HepG2 (cell line): ENCODE data around the gene DNM1L. TPM values are rescaled to one million over a fixed set of nuclear protein-coding genes. Genes with fewer than 3 reads are reported as not detected.

Source experiments
- ATAC-seq: fragments of 200-7000 bp; cut with Tn5 transposase; 3 replicates; pipeline ENCODE4 v1.9.1; 2020; ENCODE audit warnings: mild to moderate bottlenecking, moderate library complexity
- BruUV-seq: library from RNA; stranded (reverse); fragments of 400-500 nt; replicated peaks from 2 replicates; lab custom pipeline; 2021; lab: Mats Ljungman, UMichigan
- CTCF ChIA-PET: fragments of 300-600 bp; formaldehyde crosslinking; extraction: SDS; loops from one replicate; lab custom pipeline; 2021; ENCODE audit warnings: low total read pairs, inconsistent platforms, low intra/inter-chr PET ratio; lab: Yijun Ruan, JAX
- POLR2A ChIA-PET: fragments of 350-600 bp; sonication (Branson Sonifier 250); formaldehyde crosslinking; loops from one replicate; lab custom pipeline; 2020; ENCODE audit warnings: antibody characterized with exemption, inconsistent platforms; lab: Yijun Ruan, JAX
- DNase-seq: peaks from one replicate; pipeline ENCODE4 v3.0.0-alpha.2; 2015; ENCODE audit warnings: low spot score
- FAIRE-seq: peaks from 3 replicates; lab custom pipeline; 2011; peaks lifted over from hg19 to GRCh38; lab: Jason Lieb, UNC
- H2AFZ ChIP-seq: one replicate; pipeline ENCODE4 v1.6.1; 2011; ENCODE audit warnings: low read length, inconsistent platforms
- H3K27ac ChIP-seq: fragments of 300-600 bp; 3 replicates; pipeline ENCODE4 v1.8.0; 2011; ENCODE audit warnings: mixed run types, mild to moderate bottlenecking, mixed read lengths, low read length, inconsistent platforms; ENCODE audit not compliant: insufficient read depth; ENCODE audit errors: extremely low read length
- H3K27me3 ChIP-seq, 2 experiments: fragments of 200-600 bp in 1 of 2; 2 replicates in 1 of 2; 3 replicates in 1 of 2; pipeline versions ENCODE4 v1.6.0 to v1.8.0; 2011; ENCODE audit warnings: low read length in 2 of 2, mild to moderate bottlenecking in 2 of 2, moderate library complexity in 2 of 2, inconsistent platforms in 1 of 2; ENCODE audit not compliant: insufficient read depth in 2 of 2, control insufficient read depth in 1 of 2
- H3K36me3 ChIP-seq, 2 experiments: fragments of 200-600 bp in 1 of 2; replicated peaks in 1 of 2; 2 replicates in 1 of 2; 3 replicates in 1 of 2; pipeline versions ENCODE4 v1.5.1 to v1.8.0; 2011; ENCODE audit warnings: low read length in 2 of 2, inconsistent platforms in 1 of 2; ENCODE audit not compliant: insufficient read depth in 2 of 2, control insufficient read depth in 1 of 2
- H3K4me1 ChIP-seq: 2 replicates; pipeline ENCODE4 v1.5.1; 2012; ENCODE audit warnings: low read length, inconsistent platforms; ENCODE audit not compliant: insufficient read depth
- H3K4me2 ChIP-seq: 2 replicates; pipeline ENCODE4 v1.6.0; 2011; ENCODE audit warnings: low read depth, low read length, inconsistent platforms
- H3K4me3 ChIP-seq, 3 experiments: fragments of 200-600 bp in 1 of 3; sonication (generic), shearing (Covaris generic) in 1 of 3; replicated peaks in 1 of 3; 2 replicates each; pipeline ENCODE4 v1.5.1; 2011 to 2016; ENCODE audit warnings: low read length in 3 of 3, inconsistent platforms in 2 of 3, low read depth in 2 of 3, mild to moderate bottlenecking in 2 of 3, control low read depth in 1 of 3, mixed read lengths in 1 of 3; ENCODE audit not compliant: insufficient read depth in 1 of 3
- H3K79me2 ChIP-seq: one replicate; pipeline ENCODE4 v1.6.1; 2011; ENCODE audit warnings: low read length, inconsistent platforms; ENCODE audit not compliant: insufficient read depth
- H3K9ac ChIP-seq: 2 replicates; pipeline ENCODE4 v1.6.0; 2011; ENCODE audit warnings: mild to moderate bottlenecking, low read depth, low read length, inconsistent platforms; ENCODE audit not compliant: insufficient read depth
- H3K9me3 ChIP-seq: 2 replicates; pipeline ENCODE4 v1.5.1; 2012; ENCODE audit warnings: mild to moderate bottlenecking, low read length
- H4K20me1 ChIP-seq: 2 replicates; pipeline ENCODE4 v1.6.0; 2011; ENCODE audit warnings: inconsistent platforms, mild to moderate bottlenecking, low read length, moderate library complexity; ENCODE audit not compliant: insufficient read depth
- CEBPG ChIP-seq: IDR thresholded peaks from 2 replicates; pipeline ENCODE4 v1.6.1; 2016
- CENPT ChIP-seq: sonication (generic); formaldehyde crosslinking; IDR thresholded peaks from 2 replicates; pipeline ENCODE4 v1.8.0; 2022; ENCODE audit warnings: low read depth, mild to moderate bottlenecking, moderate library complexity, missing genetic modification reagents
- DZIP1 ChIP-seq: sonication (generic); formaldehyde crosslinking; IDR thresholded peaks from 2 replicates; pipeline ENCODE4 v1.5.0; 2020; ENCODE audit warnings: mild to moderate bottlenecking, missing genetic modification reagents
- HNF4A ChIP-seq: sonication (generic); formaldehyde crosslinking; IDR thresholded peaks from 2 replicates; pipeline ENCODE4 v1.4.0; 2020; ENCODE audit warnings: missing genetic modification reagents
- IRF2 ChIP-seq: IDR thresholded peaks from 2 replicates; pipeline ENCODE4 v1.6.1; 2018; ENCODE audit warnings: missing genetic modification reagents, missing compliant biosample characterization
- JUN ChIP-seq: sonication (generic); formaldehyde crosslinking; IDR thresholded peaks from 2 replicates; pipeline ENCODE4 v1.4.0; 2020; ENCODE audit warnings: mild to moderate bottlenecking, missing genetic modification reagents
- KLF16 ChIP-seq, 2 experiments: sonication (generic) in 1 of 2; formaldehyde crosslinking in 1 of 2; IDR thresholded peaks; 2 replicates each; pipeline versions ENCODE4 v1.6.1 to v1.8.0; 2016 to 2023; ENCODE audit warnings: missing genetic modification reagents in 2 of 2, missing compliant biosample characterization in 1 of 2
- MAFK ChIP-seq, 2 experiments: IDR thresholded peaks in 1 of 2; conservative IDR thresholded peaks in 1 of 2; 2 replicates each; pipeline ENCODE4 v1.6.1; 2011; ENCODE audit warnings: improper control_type of control experiment in 2 of 2, low read length in 2 of 2
- MAX ChIP-seq: IDR thresholded peaks from 2 replicates; pipeline ENCODE4 v1.6.1; 2012; ENCODE audit warnings: inconsistent platforms
- POLR2A ChIP-seq, 2 experiments: IDR thresholded peaks; 2 replicates each; pipeline ENCODE4 v1.6.1; 2011; ENCODE audit warnings: low read depth in 2 of 2, low read length in 2 of 2, mild to moderate bottlenecking in 1 of 2, moderate library complexity in 1 of 2; ENCODE audit not compliant: insufficient read depth in 1 of 2
- STAT5B ChIP-seq: sonication (generic); formaldehyde crosslinking; IDR thresholded peaks from 2 replicates; pipeline ENCODE4 v1.4.0; 2020; ENCODE audit warnings: missing genetic modification reagents
- ZNF101 ChIP-seq: sonication (generic); formaldehyde crosslinking; IDR thresholded peaks from 2 replicates; pipeline ENCODE4 v1.4.0; 2020; ENCODE audit warnings: mild to moderate bottlenecking, low read depth, missing genetic modification reagents, borderline replicate concordance
- WGBS: methylation state at CpG from one replicate; pipeline ENCODE4 v1.1.6; 2017; ENCODE audit warnings: low lambda C conversion rate; 5-methylcytosine and 5-hydroxymethylcytosine counted together
- in situ Hi-C: cut with HindIII; loops from 2 replicates; pipeline ENCODE4 v1.10.0; 2017; ENCODE audit warnings: low pct_unique_long_range_greater_than_20kb; ENCODE audit not compliant: extremely low pct_ligation_motif_present
- intact Hi-C: fragments of 100-400 bp; cut with micrococcal nuclease; formaldehyde crosslinking; loops from one replicate; pipeline ENCODE4 v1.10.0; 2022; ENCODE audit not compliant: unreplicated experiment
- polyA plus RNA-seq, 8 experiments: library from polyadenylated mRNA; depleted of rRNA in 3 of 8; stranded (reverse) in 7 of 8; unstranded in 1 of 8; fragments of >200 nt; fragmentation: Illumina TruSeq in 4 of 8; extraction: Trizol in 4 of 8; gene quantifications; 2 replicates each; pipeline versions ENCODE4 v1.2.1 to v1.2.3, GENCODE V29; 2011 to 2016; ENCODE audit warnings: low read depth in 4 of 8, missing spikeins in 1 of 8, mixed read lengths in 1 of 8; ENCODE audit not compliant: insufficient read depth in 1 of 8
- total RNA-seq, 5 experiments: library from RNA; depleted of rRNA; stranded (reverse); fragments of >200 nt; fragmentation: Illumina TruSeq; extraction: Trizol; gene quantifications; 2 replicates each; pipeline ENCODE4 v1.2.3, GENCODE V29; 2016; ENCODE audit warnings: low read depth in 1 of 5
- TF ChIP-seq, protein P1 (sequence below): sonication (generic); formaldehyde crosslinking; IDR thresholded peaks from 2 replicates; pipeline ENCODE4 v1.4.0; 2020; ENCODE audit warnings: missing genetic modification reagents
- TF ChIP-seq, protein P2 (sequence below): IDR thresholded peaks from 2 replicates; pipeline ENCODE4 v1.6.1; 2016; ENCODE audit warnings: mild to moderate bottlenecking, missing biosample characterization, missing genetic modification reagents
- TF ChIP-seq, protein P3 (sequence below): sonication (generic); formaldehyde crosslinking; IDR thresholded peaks from 2 replicates; pipeline ENCODE4 v1.4.0; 2020; ENCODE audit warnings: mild to moderate bottlenecking, missing genetic modification reagents

Gene DNM1L
- total and polyA plus RNA-seq, 2 of the 13 experiments (the other 11 are each of a cell fraction or from before 2014, with no cell fraction given), result 35.9 to 65.8 TPM

- H3K4me3 ChIP-seq, result no peak overlapping the region
- BruUV-seq, result TSS peak; percentile 40
- FAIRE-seq (no peak), ATAC-seq (no peak), DNase-seq (no peak)
- CTCF ChIA-PET, result no interaction called here
- no peak overlapping the region for H3K27ac ChIP-seq
- H3K9ac ChIP-seq, result no peak overlapping the region
- 85% methylated on average over 6 of the region's 6 CpGs for WGBS
- no peaks in the 10 kb centered on the region for H3K79me2 ChIP-seq
- no peak overlapping the region for H3K4me2 ChIP-seq
- POLR2A ChIA-PET, result no interaction called here
- H3K36me3 ChIP-seq, result peaks cover 6 to 26% of the 10 kb centered on the region in 2 experiments; a peak in 4 of 5 replicates
- in situ Hi-C loops (no loop called here), intact Hi-C loops (loop anchor here (2.0 kb wide), 1 partner anchor 45 kb away; no protein-coding TSS in a partner anchor)
- H3K27me3 ChIP-seq, result no peaks in the 10 kb centered on the region
- no peaks in the 10 kb centered on the region for H3K9me3 ChIP-seq
- no peak overlapping the region for H2AFZ ChIP-seq
- no peaks in the 10 kb centered on the region for H3K4me1 ChIP-seq
- H4K20me1 ChIP-seq, result no peaks in the 10 kb centered on the region
- TF ChIP-seq, protein P1, sequence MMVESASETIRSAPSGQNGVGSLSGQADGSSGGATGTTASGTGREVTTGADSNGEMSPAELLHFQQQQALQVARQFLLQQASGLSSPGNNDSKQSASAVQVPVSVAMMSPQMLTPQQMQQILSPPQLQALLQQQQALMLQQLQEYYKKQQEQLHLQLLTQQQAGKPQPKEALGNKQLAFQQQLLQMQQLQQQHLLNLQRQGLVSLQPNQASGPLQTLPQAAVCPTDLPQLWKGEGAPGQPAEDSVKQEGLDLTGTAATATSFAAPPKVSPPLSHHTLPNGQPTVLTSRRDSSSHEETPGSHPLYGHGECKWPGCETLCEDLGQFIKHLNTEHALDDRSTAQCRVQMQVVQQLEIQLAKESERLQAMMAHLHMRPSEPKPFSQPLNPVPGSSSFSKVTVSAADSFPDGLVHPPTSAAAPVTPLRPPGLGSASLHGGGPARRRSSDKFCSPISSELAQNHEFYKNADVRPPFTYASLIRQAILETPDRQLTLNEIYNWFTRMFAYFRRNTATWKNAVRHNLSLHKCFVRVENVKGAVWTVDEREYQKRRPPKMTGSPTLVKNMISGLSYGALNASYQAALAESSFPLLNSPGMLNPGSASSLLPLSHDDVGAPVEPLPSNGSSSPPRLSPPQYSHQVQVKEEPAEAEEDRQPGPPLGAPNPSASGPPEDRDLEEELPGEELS (CRISPR knock-in tag), result no peak
- no peak for TF ChIP-seq DZIP1 (CRISPR knock-in tag)
- TF ChIP-seq, protein P2, sequence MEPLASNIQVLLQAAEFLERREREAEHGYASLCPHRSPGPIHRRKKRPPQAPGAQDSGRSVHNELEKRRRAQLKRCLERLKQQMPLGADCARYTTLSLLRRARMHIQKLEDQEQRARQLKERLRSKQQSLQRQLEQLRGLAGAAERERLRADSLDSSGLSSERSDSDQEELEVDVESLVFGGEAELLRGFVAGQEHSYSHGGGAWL (CRISPR knock-in tag), result no peak
- TF ChIP-seq IRF2, result no peak
- TF ChIP-seq CEBPG (CRISPR knock-in tag), result no peak
- TF ChIP-seq POLR2A (IDR thresholded peaks at IDR 0.05; ENCODE audit: insufficient read depth in 1 of 2, low read depth in 2 of 2, low read length in 2 of 2), result no peak
- TF ChIP-seq MAX, result no peak
- TF ChIP-seq JUN (CRISPR knock-in tag), result no peak
- no peak for TF ChIP-seq KLF16 (CRISPR knock-in tag; IDR thresholded peaks at IDR 0.05)
- TF ChIP-seq MAFK (conservative IDR thresholded peaks at IDR 0.05 in 1 of 2, IDR thresholded peaks at IDR 0.05 in 1 of 2; ENCODE audit: low read length in 2 of 2), result no peak
- TF ChIP-seq HNF4A (CRISPR knock-in tag), result no peak
- no peak for TF ChIP-seq ZNF101 (CRISPR knock-in tag)
- TF ChIP-seq STAT5B (CRISPR knock-in tag), result no peak
- TF ChIP-seq, protein P3, sequence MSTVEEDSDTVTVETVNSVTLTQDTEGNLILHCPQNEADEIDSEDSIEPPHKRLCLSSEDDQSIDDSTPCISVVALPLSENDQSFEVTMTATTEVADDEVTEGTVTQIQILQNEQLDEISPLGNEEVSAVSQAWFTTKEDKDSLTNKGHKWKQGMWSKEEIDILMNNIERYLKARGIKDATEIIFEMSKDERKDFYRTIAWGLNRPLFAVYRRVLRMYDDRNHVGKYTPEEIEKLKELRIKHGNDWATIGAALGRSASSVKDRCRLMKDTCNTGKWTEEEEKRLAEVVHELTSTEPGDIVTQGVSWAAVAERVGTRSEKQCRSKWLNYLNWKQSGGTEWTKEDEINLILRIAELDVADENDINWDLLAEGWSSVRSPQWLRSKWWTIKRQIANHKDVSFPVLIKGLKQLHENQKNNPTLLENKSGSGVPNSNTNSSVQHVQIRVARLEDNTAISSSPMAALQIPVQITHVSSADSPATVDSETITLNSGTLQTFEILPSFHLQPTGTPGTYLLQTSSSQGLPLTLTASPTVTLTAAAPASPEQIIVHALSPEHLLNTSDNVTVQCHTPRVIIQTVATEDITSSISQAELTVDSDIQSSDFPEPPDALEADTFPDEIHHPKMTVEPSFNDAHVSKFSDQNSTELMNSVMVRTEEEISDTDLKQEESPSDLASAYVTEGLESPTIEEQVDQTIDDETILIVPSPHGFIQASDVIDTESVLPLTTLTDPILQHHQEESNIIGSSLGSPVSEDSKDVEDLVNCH (CRISPR knock-in tag), result no peak
- TF ChIP-seq CENPT, result no peak
These were observed 37.7 kb upstream of the DNM1L start for GRCh38 chr12:32641287-32641901.
